IMR-90 (cell line): ENCODE data around the gene MEIS1. TPM values are rescaled to one million over a fixed set of nuclear protein-coding genes. Genes with fewer than 3 reads are reported as not detected.

Experiments
- ATAC-seq: fragments of 200-7000 bp; cut with Tn5 transposase; 2 replicates; pipeline ENCODE4 v1.9.1; 2020; ENCODE audit warnings: low read depth, mild to moderate bottlenecking, moderate library complexity
- BruUV-seq: library from RNA; stranded (reverse); fragments of 400-500 nt; replicated peaks from 2 replicates; lab custom pipeline; 2021; lab: Mats Ljungman, UMichigan
- CTCF ChIA-PET: fragments of 300-600 bp; formaldehyde crosslinking; extraction: SDS; loops from one replicate; lab custom pipeline; 2021; ENCODE audit warnings: antibody characterized with exemption; lab: Yijun Ruan, JAX
- POLR2A ChIA-PET: fragments of 300-600 bp; sonication (Branson Sonifier 250); formaldehyde crosslinking; loops from one replicate; lab custom pipeline; 2022; ENCODE audit warnings: antibody characterized with exemption; ENCODE audit not compliant: unreplicated experiment; lab: Charles Lee
- DNase-seq: peaks from one replicate; pipeline ENCODE4 v3.0.0; 2013
- H2AFZ ChIP-seq: replicated peaks from 2 replicates; pipeline ENCODE3; 2013; ENCODE audit warnings: low read length, mild to moderate bottlenecking; ENCODE audit not compliant: poor library complexity
- H2AK5ac ChIP-seq: 2 replicates; pipeline ENCODE4 v1.6.1; 2013; ENCODE audit warnings: low read depth, low read length, inconsistent platforms
- H2AK9ac ChIP-seq: replicated peaks from 2 replicates; pipeline ENCODE3; 2013; ENCODE audit warnings: mild to moderate bottlenecking, low read depth, low read length, moderate library complexity; ENCODE audit not compliant: poor library complexity
- H2BK120ac ChIP-seq: 2 replicates; pipeline ENCODE4 v1.6.1; 2013; ENCODE audit warnings: low read depth, low read length, inconsistent platforms
- H2BK15ac ChIP-seq: 3 replicates; pipeline ENCODE4 v1.6.1; 2013; ENCODE audit warnings: low read depth, low read length, inconsistent platforms
- H2BK20ac ChIP-seq: 2 replicates; pipeline ENCODE4 v1.6.1; 2013; ENCODE audit warnings: low read depth, mild to moderate bottlenecking, inconsistent platforms, low read length, moderate library complexity
- H2BK5ac ChIP-seq: 2 replicates; pipeline ENCODE4 v1.6.1; 2013; ENCODE audit warnings: mild to moderate bottlenecking, low read depth, low read length, inconsistent platforms; ENCODE audit not compliant: poor library complexity, severe bottlenecking
- H3K14ac ChIP-seq: replicated peaks from 2 replicates; pipeline ENCODE4 v1.6.1; 2013; ENCODE audit warnings: low read depth, low read length, inconsistent platforms
- H3K18ac ChIP-seq: 2 replicates; pipeline ENCODE4 v1.6.1; 2013; ENCODE audit warnings: low read depth, low read length, control low read depth
- H3K23ac ChIP-seq: 2 replicates; pipeline ENCODE4 v1.6.1; 2013; ENCODE audit warnings: low read depth, low read length, inconsistent platforms
- H3K27ac ChIP-seq: 2 replicates; pipeline ENCODE4 v1.5.1; 2013; ENCODE audit warnings: mild to moderate bottlenecking, control low read depth, low read length; ENCODE audit not compliant: insufficient read depth
- H3K27me3 ChIP-seq: 2 replicates; pipeline ENCODE4 v1.6.1; 2013; ENCODE audit warnings: low read length; ENCODE audit not compliant: control insufficient read depth, insufficient read depth
- H3K36me3 ChIP-seq: 2 replicates; pipeline ENCODE4 v1.6.1; 2013; ENCODE audit warnings: low read length, mixed read lengths; ENCODE audit not compliant: control insufficient read depth, insufficient read depth
- H3K4ac ChIP-seq: 2 replicates; pipeline ENCODE4 v1.6.1; 2013; ENCODE audit warnings: low read depth, low read length, inconsistent platforms
- H3K4me1 ChIP-seq: 2 replicates; pipeline ENCODE4 v1.6.1; 2013; ENCODE audit warnings: low read length, mixed read lengths; ENCODE audit not compliant: control insufficient read depth, insufficient read depth
- H3K4me2 ChIP-seq: 2 replicates; pipeline ENCODE4 v1.6.1; 2013; ENCODE audit warnings: low read depth, mild to moderate bottlenecking, control low read depth, low read length, moderate library complexity
- H3K4me3 ChIP-seq: 2 replicates; pipeline ENCODE4 v1.5.1; 2013; ENCODE audit warnings: low read depth, mild to moderate bottlenecking, control low read depth, low read length, moderate library complexity; ENCODE audit not compliant: insufficient read depth
- H3K56ac ChIP-seq: 2 replicates; pipeline ENCODE4 v1.6.1; 2013; ENCODE audit warnings: low read length, inconsistent platforms; ENCODE audit not compliant: insufficient read depth; ENCODE audit errors: extremely low read depth
- H3K79me1 ChIP-seq, 2 experiments: 2 replicates each; pipeline ENCODE4 v1.6.1; 2013; ENCODE audit warnings: low read length in 2 of 2, inconsistent platforms in 1 of 2, low read depth in 1 of 2
- H3K9ac ChIP-seq: 2 replicates; pipeline ENCODE4 v1.6.1; 2013; ENCODE audit warnings: low read depth, low read length, control low read depth
- H3K9me1 ChIP-seq: 2 replicates; pipeline ENCODE4 v1.6.1; 2013; ENCODE audit warnings: low read length, inconsistent platforms; ENCODE audit not compliant: insufficient read depth
- H3K9me3 ChIP-seq: 2 replicates; pipeline ENCODE4 v1.6.1; 2013; ENCODE audit warnings: low read length; ENCODE audit not compliant: control insufficient read depth, insufficient read depth
- H4K20me1 ChIP-seq: 2 replicates; pipeline ENCODE4 v1.6.1; 2013; ENCODE audit warnings: low read length, inconsistent platforms; ENCODE audit not compliant: insufficient read depth
- H4K5ac ChIP-seq: 2 replicates; pipeline ENCODE4 v1.6.1; 2013; ENCODE audit warnings: mild to moderate bottlenecking, low read depth, low read length, control low read depth
- H4K8ac ChIP-seq, 2 experiments: 2 replicates each; pipeline ENCODE4 v1.6.1; 2013; ENCODE audit warnings: low read depth in 2 of 2, low read length in 2 of 2, control low read depth in 1 of 2, inconsistent platforms in 1 of 2
- H4K91ac ChIP-seq: 2 replicates; pipeline ENCODE4 v1.6.1; 2013; ENCODE audit warnings: low read depth, low read length, inconsistent platforms; ENCODE audit not compliant: insufficient read depth
- BHLHE40 ChIP-seq: fragments of 150-350 bp; IDR thresholded peaks from 2 replicates; pipeline ENCODE4 v1.6.1; 2016; ENCODE audit warnings: mild to moderate bottlenecking, low read depth, low read length
- CEBPB ChIP-seq: IDR thresholded peaks from 2 replicates; pipeline ENCODE4 v1.6.1; 2012; ENCODE audit warnings: low read depth, low read length, improper control_type of control experiment
- FOS ChIP-seq: fragments of 150-350 bp; IDR thresholded peaks from 2 replicates; pipeline ENCODE4 v1.6.1; 2016; ENCODE audit warnings: low read depth, low read length
- MAFK ChIP-seq: IDR thresholded peaks from 2 replicates; pipeline ENCODE4 v1.6.1; 2012; ENCODE audit warnings: low read depth, low read length, improper control_type of control experiment
- MAZ ChIP-seq: IDR thresholded peaks from 2 replicates; pipeline ENCODE4 v1.6.1; 2012; ENCODE audit warnings: low read depth, mild to moderate bottlenecking, low read length, improper control_type of control experiment, moderate library complexity, borderline replicate concordance
- NFE2L2 ChIP-seq: fragments of 150-350 bp; IDR thresholded peaks from 2 replicates; pipeline ENCODE4 v1.6.1; 2016; ENCODE audit warnings: low read depth, mild to moderate bottlenecking, low read length
- POLR2A ChIP-seq: IDR thresholded peaks from 2 replicates; pipeline ENCODE4 v1.6.1; 2012; ENCODE audit warnings: mild to moderate bottlenecking, low read depth, low read length
- RAD21 ChIP-seq: IDR thresholded peaks from 2 replicates; pipeline ENCODE4 v1.6.1; 2012; ENCODE audit warnings: low read length, improper control_type of control experiment
- RFX5 ChIP-seq: IDR thresholded peaks from 2 replicates; pipeline ENCODE4 v1.8.0; 2012; ENCODE audit warnings: low read depth, mild to moderate bottlenecking, low read length, moderate library complexity
- SMC3 ChIP-seq: fragments of 150-350 bp; IDR thresholded peaks from 2 replicates; pipeline ENCODE4 v1.6.1; 2016; ENCODE audit warnings: low read depth, mild to moderate bottlenecking, antibody characterized with exemption, low read length, moderate library complexity
- USF2 ChIP-seq: fragments of 150-350 bp; IDR thresholded peaks from 2 replicates; pipeline ENCODE4 v1.6.1; 2017; ENCODE audit warnings: mild to moderate bottlenecking, antibody characterized with exemption, low read length, low read depth
- WGBS, 2 experiments: methylation state at CpG; one replicate each; pipeline versions ENCODE4 v1.1.5 to v1.1.7; 2013; ENCODE audit warnings: missing lambda C conversion rate in 2 of 2; ENCODE audit not compliant: insufficient read length in 1 of 2; ENCODE audit errors: extremely low coverage in 2 of 2; 5-methylcytosine and 5-hydroxymethylcytosine counted together
- dilution Hi-C: fragments of 300-500 bp; cut with HindIII; formaldehyde crosslinking; loops from one replicate; pipeline ENCODE4 v1.14.3; 2018; ENCODE audit warnings: low sequenced_read_pairs; ENCODE audit not compliant: unreplicated experiment
- in situ Hi-C: fragments of 300-500 bp; cut with MboI; formaldehyde crosslinking; loops from 3 replicates; pipeline ENCODE4 v1.14.3; 2019; ENCODE audit warnings: low sequenced_read_pairs, inconsistent platforms, mixed read lengths
- intact Hi-C: fragments of 100-400 bp; cut with micrococcal nuclease; formaldehyde crosslinking; loops from 2 replicates; pipeline ENCODE4 v1.10.0; 2022
- polyA plus RNA-seq, 3 experiments: library from polyadenylated mRNA; depleted of rRNA; stranded (reverse); fragments of >200 nt; gene quantifications; 2 replicates each; pipeline ENCODE4 v1.2.3, GENCODE V29; 2012; ENCODE audit warnings: low replicate concordance in 1 of 3
- total RNA-seq: library from RNA; depleted of rRNA; stranded (reverse); fragments of >200 nt; gene quantifications from 2 replicates; pipeline ENCODE4 v1.2.3, GENCODE V29; 2012
- TF ChIP-seq, protein P1 (sequence below): fragments of 150-350 bp; IDR thresholded peaks from 2 replicates; pipeline ENCODE4 v1.6.1; 2016; ENCODE audit warnings: low read depth, mild to moderate bottlenecking, low read length, moderate library complexity, borderline replicate concordance
- TF ChIP-seq, protein P2 (sequence below): conservative IDR thresholded peaks from 2 replicates; pipeline ENCODE4 v1.5.1; 2012; ENCODE audit warnings: mild to moderate bottlenecking, low read depth, low read length, improper control_type of control experiment

MEIS1 gene
- total and polyA plus RNA-seq, 2 of the 4 experiments (the other 2 are of a cell fraction) = 54.4 to 157 TPM

DNA sequence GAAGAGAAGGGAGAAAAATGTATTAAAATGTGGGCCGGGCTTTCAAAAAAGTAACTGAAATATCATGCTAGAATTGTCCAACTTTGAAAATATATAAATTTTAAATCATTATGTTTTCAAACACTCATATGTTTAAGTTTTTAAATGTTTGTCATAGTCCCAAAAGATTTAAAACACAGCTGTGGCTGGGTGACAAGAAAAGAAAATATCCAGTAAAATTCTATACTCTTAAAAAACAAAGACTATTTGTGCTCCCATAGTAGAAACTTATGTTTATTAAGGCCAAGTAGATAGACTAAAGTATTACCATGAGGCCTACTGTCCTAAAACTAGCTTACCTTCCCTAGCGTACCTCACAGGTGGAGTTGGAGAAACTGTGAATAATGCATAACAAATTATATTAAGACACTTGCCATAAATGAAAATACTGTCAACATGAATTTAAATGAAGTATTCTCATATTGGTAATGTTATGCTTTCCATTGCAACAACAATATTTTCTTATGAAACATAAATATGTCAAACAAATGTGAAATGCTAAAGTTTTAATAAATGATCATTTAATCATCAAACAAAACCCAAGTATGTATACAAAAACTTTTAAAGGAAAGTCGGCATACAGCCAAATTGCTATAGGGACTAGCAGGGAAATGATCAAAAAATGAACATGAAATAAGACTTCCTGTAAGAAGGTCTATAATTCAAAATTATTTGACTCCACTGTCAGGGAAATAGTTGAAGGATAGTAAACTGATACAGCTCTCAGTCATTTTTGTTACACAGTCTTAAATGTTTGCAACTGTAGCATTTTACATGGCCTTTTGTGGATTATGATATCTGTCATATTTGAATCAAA is 13.4 kb downstream of the MEIS1 start:
- Histone ChIP-seq H2AFZ (no peak overlapping the region), H3K9me1 (no peaks in the 10 kb centered on the region), H3K4ac (no peak overlapping the region), H4K91ac (no peak overlapping the region), H3K14ac (no peak overlapping the region), H3K27me3 (no peaks in the 10 kb centered on the region), H4K5ac (no peak overlapping the region), H2BK15ac (no peak overlapping the region), H2AK5ac (no peak overlapping the region), H4K20me1 (peaks cover 19% of the 10 kb centered on the region; the same call in 1 of the 2 replicates), H3K4me3 (no peak overlapping the region), H2BK120ac (no peak overlapping the region; the same call in 1 of the 2 replicates), H3K56ac (no peak overlapping the region), H2AK9ac (no peak overlapping the region), H2BK5ac (peak overlapping the region; percentile 98), H3K9me3 (no peaks in the 10 kb centered on the region), H3K4me1 (peaks cover 2% of the 10 kb centered on the region), H2BK20ac (no peak overlapping the region), H3K27ac (no peak overlapping the region), H3K9ac (no peak overlapping the region), H3K4me2 (0 out of 2 replicates have a peak overlapping the region, but pooled peaks have one; percentile 40), H3K36me3 (peaks cover 36% of the 10 kb centered on the region), H3K18ac (no peak overlapping the region), H3K23ac (peak overlapping the region; percentile 83; the same call in 1 of the 2 replicates), H3K79me1 (no peaks in the 10 kb centered on the region), H4K8ac (no peak overlapping the region; a peak in 1 of 4 replicates)
- dilution Hi-C loops (loop anchor here (25.0 kb wide), 1 partner anchor 764 kb away; no protein-coding TSS in a partner anchor), intact Hi-C loops (loop anchor here (5.0 kb wide), 1 partner anchor 1204 kb away; no protein-coding TSS in a partner anchor), in situ Hi-C loops (loop anchor here (25.0 kb wide), 1 partner anchor 1589 kb away; no protein-coding TSS in a partner anchor)
- BruUV-seq = no TSS peak
- POLR2A ChIA-PET = interaction anchor here (0.5 kb wide), 1 partner anchor 13 kb away, joined by 6 read pairs; no protein-coding TSS in a partner anchor
- ATAC-seq = no peak
- CTCF ChIA-PET = interaction anchor here (0.6 to 1.0 kb wide), 2 partner anchors 10 to 875 kb away, joined by 3 to 4 read pairs; no protein-coding TSS in a partner anchor
- WGBS, 2 experiments = no CpG with 5 or more reads among the region's 3 CpGs
- DNase-seq = no peak
- TF ChIP-seq MAZ (no peak), USF2 (no peak), POLR2A (no peak; the same call in 1 of the 2 replicates), MAFK (no peak), SMC3 (no peak), NFE2L2 (no peak), BHLHE40 (no peak), FOS (no peak), RFX5 (no peak), RAD21 (no peak), CEBPB (no peak)
- TF ChIP-seq, protein P1, sequence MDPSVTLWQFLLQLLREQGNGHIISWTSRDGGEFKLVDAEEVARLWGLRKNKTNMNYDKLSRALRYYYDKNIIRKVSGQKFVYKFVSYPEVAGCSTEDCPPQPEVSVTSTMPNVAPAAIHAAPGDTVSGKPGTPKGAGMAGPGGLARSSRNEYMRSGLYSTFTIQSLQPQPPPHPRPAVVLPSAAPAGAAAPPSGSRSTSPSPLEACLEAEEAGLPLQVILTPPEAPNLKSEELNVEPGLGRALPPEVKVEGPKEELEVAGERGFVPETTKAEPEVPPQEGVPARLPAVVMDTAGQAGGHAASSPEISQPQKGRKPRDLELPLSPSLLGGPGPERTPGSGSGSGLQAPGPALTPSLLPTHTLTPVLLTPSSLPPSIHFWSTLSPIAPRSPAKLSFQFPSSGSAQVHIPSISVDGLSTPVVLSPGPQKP = no peak
- TF ChIP-seq, protein P2, sequence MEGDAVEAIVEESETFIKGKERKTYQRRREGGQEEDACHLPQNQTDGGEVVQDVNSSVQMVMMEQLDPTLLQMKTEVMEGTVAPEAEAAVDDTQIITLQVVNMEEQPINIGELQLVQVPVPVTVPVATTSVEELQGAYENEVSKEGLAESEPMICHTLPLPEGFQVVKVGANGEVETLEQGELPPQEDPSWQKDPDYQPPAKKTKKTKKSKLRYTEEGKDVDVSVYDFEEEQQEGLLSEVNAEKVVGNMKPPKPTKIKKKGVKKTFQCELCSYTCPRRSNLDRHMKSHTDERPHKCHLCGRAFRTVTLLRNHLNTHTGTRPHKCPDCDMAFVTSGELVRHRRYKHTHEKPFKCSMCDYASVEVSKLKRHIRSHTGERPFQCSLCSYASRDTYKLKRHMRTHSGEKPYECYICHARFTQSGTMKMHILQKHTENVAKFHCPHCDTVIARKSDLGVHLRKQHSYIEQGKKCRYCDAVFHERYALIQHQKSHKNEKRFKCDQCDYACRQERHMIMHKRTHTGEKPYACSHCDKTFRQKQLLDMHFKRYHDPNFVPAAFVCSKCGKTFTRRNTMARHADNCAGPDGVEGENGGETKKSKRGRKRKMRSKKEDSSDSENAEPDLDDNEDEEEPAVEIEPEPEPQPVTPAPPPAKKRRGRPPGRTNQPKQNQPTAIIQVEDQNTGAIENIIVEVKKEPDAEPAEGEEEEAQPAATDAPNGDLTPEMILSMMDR = no peak
